ENCODE measurements around the gene INPP1.

DNA sequence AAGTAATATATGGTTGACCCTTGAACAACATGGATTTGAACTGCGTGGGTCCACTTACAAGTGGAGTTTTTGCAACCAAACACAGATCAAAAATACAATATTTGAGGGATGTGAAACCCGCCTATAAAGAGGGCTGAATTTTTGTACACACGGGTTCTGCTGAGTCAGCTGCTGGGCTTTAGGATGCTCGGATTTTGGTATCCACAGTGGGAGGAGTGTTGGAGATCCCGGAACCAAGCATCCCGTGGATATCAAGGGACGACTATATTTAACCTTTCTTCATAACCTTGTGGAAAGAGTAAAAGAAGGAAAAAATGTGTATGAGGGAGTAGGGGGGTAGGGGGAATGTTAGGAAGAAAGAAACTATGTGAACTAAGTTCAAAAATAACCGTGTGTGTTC is 10.0 kb upstream of the INPP1 start:
- TF ChIP-seq, protein P1, sequence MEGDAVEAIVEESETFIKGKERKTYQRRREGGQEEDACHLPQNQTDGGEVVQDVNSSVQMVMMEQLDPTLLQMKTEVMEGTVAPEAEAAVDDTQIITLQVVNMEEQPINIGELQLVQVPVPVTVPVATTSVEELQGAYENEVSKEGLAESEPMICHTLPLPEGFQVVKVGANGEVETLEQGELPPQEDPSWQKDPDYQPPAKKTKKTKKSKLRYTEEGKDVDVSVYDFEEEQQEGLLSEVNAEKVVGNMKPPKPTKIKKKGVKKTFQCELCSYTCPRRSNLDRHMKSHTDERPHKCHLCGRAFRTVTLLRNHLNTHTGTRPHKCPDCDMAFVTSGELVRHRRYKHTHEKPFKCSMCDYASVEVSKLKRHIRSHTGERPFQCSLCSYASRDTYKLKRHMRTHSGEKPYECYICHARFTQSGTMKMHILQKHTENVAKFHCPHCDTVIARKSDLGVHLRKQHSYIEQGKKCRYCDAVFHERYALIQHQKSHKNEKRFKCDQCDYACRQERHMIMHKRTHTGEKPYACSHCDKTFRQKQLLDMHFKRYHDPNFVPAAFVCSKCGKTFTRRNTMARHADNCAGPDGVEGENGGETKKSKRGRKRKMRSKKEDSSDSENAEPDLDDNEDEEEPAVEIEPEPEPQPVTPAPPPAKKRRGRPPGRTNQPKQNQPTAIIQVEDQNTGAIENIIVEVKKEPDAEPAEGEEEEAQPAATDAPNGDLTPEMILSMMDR (IDR thresholded peaks at IDR 0.05) = no peak
- TF ChIP-seq POLR2A (IDR thresholded peaks at IDR 0.05) = no peak
